Bronchial epithelial cell (primary cell): ENCODE results near the gene LRRC17. TPM values are rescaled to one million over a fixed set of nuclear protein-coding genes. Genes with fewer than 3 reads are reported as not detected.
"Not testable (repeated sequence)": the region's sequence is repeated elsewhere in the genome, so short reads cannot be mapped to it uniquely, and the experiment has no call there.

ENCODE experiments used
- DNase-seq: peaks from one replicate; pipeline ENCODE4 v3.0.0-alpha.2; 2010; ENCODE audit warnings: low read depth
- FAIRE-seq: peaks from 2 replicates; lab custom pipeline; 2011; peaks lifted over from hg19 to GRCh38; lab: Jason Lieb, UNC
- H3K27me3 ChIP-seq: 2 replicates; pipeline ENCODE4 v1.5.1; 2011; ENCODE audit warnings: low read length; ENCODE audit not compliant: control insufficient read depth, insufficient read depth
- H3K36me3 ChIP-seq: 2 replicates; pipeline ENCODE4 v1.5.1; 2011; ENCODE audit warnings: low read length; ENCODE audit not compliant: control insufficient read depth, insufficient read depth
- H3K4me3 ChIP-seq: 2 replicates; pipeline ENCODE4 v1.5.1; 2011; ENCODE audit warnings: mild to moderate bottlenecking, low read depth, low read length, control low read depth
- CTCF ChIP-seq: IDR thresholded peaks from 2 replicates; pipeline ENCODE4 v1.5.1; 2011; ENCODE audit warnings: mild to moderate bottlenecking, moderate library complexity, low read length, control low read depth, inconsistent platforms; ENCODE audit not compliant: insufficient read depth, severe bottlenecking
- total RNA-seq: library from RNA; depleted of rRNA; stranded (reverse); fragments of >200 nt; gene quantifications from 2 replicates; pipeline ENCODE4 v1.2.1, GENCODE V29; 2014

Gene LRRC17
- total RNA-seq, 1 donor from 2014 or later = 0.26 TPM

GRCh38 chr7:102967798-102968197 is 55.0 kb downstream of the LRRC17 start:
- DNase-seq (peak; percentile 30), FAIRE-seq (no peak)
- H3K4me3 ChIP-seq = no peak overlapping the region
- H3K36me3 ChIP-seq = no peaks in the 10 kb centered on the region
- H3K27me3 ChIP-seq = no peaks in the 10 kb centered on the region
- TF ChIP-seq CTCF = no peak

- no peak for FAIRE-seq
Observed at GRCh38 chr7:102973096-102973802, 60.4 kb downstream of the LRRC17 start.

GRCh38 chr7:102974366-102975236 is 61.8 kb downstream of the LRRC17 start:
- Histone ChIP-seq H3K27me3 (no peaks in the 10 kb centered on the region), H3K4me3 (no peak overlapping the region), H3K36me3 (no peaks in the 10 kb centered on the region)
- DNase-seq (no peak), FAIRE-seq (no peak)
- TF ChIP-seq CTCF = no peak

More at GRCh38 chr7:102973096-102973802, 60.4 kb downstream of the LRRC17 start:
- no peaks in the 10 kb centered on the region for H3K27me3 ChIP-seq
- DNase-seq = no peak
- H3K36me3 ChIP-seq = no peaks in the 10 kb centered on the region
- H3K4me3 ChIP-seq = no peak overlapping the region
- no peak for TF ChIP-seq CTCF

DNA sequence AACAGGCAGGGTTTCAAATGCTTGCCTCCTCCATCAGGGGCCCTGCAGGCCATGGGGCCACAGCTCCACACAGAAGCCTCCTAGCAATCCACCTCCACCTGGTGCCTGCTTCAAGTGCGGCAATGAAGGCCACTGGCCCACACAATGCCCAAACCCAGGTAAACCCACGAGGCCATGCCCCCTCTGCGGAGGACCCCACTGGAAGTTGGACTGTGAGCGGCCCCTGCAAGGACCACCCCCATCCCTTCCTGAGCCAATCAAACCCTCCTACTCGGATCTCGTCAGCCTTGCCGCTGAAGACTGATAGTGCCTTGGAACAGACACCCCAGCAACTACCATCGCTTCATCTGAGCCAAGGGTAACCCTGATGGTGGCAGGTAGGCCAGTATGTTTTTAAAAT is 63.1 kb downstream of the LRRC17 start:
- Histone ChIP-seq H3K27me3 (no peaks in the 10 kb centered on the region), H3K36me3 (no peaks in the 10 kb centered on the region), H3K4me3 (no peak overlapping the region)
- no peak for FAIRE-seq
- TF ChIP-seq CTCF = no peak
- DNase-seq = no peak

DNA sequence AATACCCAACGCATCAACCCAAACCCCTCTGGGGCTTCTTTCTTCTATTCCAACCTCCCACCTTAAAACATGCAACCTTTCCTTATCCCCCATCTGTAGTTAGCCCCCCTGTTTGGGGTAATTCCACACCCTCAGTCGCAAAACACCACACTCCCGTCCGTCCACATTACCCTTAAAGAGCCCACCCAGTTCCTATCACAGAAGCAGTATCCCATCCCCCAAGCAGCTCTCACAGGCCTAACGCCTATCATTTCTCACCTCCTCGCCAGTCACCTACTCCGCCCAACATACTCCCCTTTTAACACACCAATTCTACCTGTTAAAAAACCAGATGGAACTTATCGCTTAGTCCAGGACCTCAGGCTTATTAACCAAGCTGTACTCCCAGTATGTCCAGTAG is 63.7 kb downstream of the LRRC17 start:
- DNase-seq (no peak), FAIRE-seq (no peak)
- Histone ChIP-seq H3K4me3 (no peak overlapping the region), H3K36me3 (no peaks in the 10 kb centered on the region), H3K27me3 (no peaks in the 10 kb centered on the region)
- no peak for TF ChIP-seq CTCF

DNA sequence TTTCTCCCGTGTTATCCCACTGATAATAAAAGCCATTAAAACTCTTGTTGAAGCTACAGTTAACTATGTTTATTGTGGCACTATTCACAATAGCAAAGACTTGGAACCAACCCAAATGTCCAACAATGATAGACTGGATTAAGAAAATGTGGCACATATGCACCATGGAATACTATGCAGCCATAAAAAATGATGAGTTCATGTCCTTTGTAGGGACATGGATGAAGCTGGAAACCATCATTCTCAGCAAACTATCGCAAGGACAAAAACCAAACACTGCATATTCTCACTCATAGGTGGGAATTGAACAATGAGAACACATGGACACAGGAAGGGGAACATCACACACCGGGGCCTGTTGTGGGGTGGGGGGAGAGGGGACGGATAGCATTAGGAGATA is 64.8 kb downstream of the LRRC17 start:
- not testable (repeated sequence) for H3K36me3 ChIP-seq, DNase-seq, H3K4me3 ChIP-seq, FAIRE-seq, H3K27me3 ChIP-seq
